HCT116 (cell line): ENCODE measurements around the gene CCDC90B. TPM values are rescaled to one million over a fixed set of nuclear protein-coding genes. Genes with fewer than 3 reads are reported as not detected.

Experiments used
- ATAC-seq: fragments of 200-7000 bp; cut with Tn5 transposase; 2 replicates; pipeline ENCODE4 v1.9.1; 2020; ENCODE audit warnings: mild to moderate bottlenecking, moderate library complexity
- BruUV-seq: library from RNA; stranded (reverse); fragments of 400-500 nt; replicated peaks from 2 replicates; lab custom pipeline; 2021; lab: Mats Ljungman, UMichigan
- CTCF ChIA-PET: fragments of 300-600 bp; sonication (Branson Sonifier 250); formaldehyde crosslinking; loops from one replicate; lab custom pipeline; 2021; ENCODE audit warnings: antibody characterized with exemption; lab: Charles Lee
- POLR2A ChIA-PET: fragments of 300-600, 350-600 bp; sonication (Branson Sonifier 250); formaldehyde crosslinking; loops from one replicate; lab custom pipeline; 2021; ENCODE audit warnings: antibody characterized with exemption; lab: Charles Lee
- RAD21 ChIA-PET, 2 experiments: fragments of 300-600 bp; sonication (Branson Sonifier 250); formaldehyde crosslinking; loops; one replicate each; lab custom pipeline; 2023; ENCODE audit warnings: low total read pairs in 2 of 2; ENCODE audit not compliant: uncharacterized antibody in 2 of 2, unreplicated experiment in 2 of 2, low non-redundant PET in 1 of 2; lab: Charles Lee
- DNase-seq: peaks from one replicate; pipeline ENCODE4 v3.0.0-alpha.2; 2010; ENCODE audit warnings: low read depth, low spot score
- H2AFZ ChIP-seq: fragments of 200-600 bp; shearing (Covaris generic), sonication (generic); 2 replicates; pipeline ENCODE4 v1.6.1; 2017; ENCODE audit warnings: low read depth, mixed run types, mixed read lengths, antibody characterized with exemption, low read length; ENCODE audit not compliant: poor library complexity, severe bottlenecking
- H3K27ac ChIP-seq: 2 replicates; pipeline ENCODE4 v1.5.1; 2012; ENCODE audit warnings: low read depth, low read length
- H3K27me3 ChIP-seq: fragments of 200-600 bp; sonication (generic); 2 replicates; pipeline ENCODE4 v1.6.1; 2016; ENCODE audit warnings: mixed run types, low read length, mixed read lengths; ENCODE audit not compliant: insufficient read depth
- H3K36me3 ChIP-seq, 2 experiments: fragments of 200-500 bp in 1 of 2; fragments of 200-600 bp in 1 of 2; sonication (Bioruptor generic) in 1 of 2; sonication (generic) in 1 of 2; 2 replicates each; pipeline versions ENCODE4 v1.5.1 to v1.6.1; 2014 to 2016; ENCODE audit warnings: low read length in 2 of 2, inconsistent platforms in 1 of 2, mixed read lengths in 1 of 2, mixed run types in 1 of 2; ENCODE audit not compliant: insufficient read depth in 2 of 2, control insufficient read depth in 1 of 2
- H3K4me1 ChIP-seq, 2 experiments: fragments of 200-600 bp in 1 of 2; sonication (generic) in 1 of 2; 2 replicates each; pipeline versions ENCODE4 v1.5.1 to v1.6.1; 2012 to 2017; ENCODE audit warnings: low read length in 2 of 2, inconsistent platforms in 1 of 2, mild to moderate bottlenecking in 1 of 2, mixed read lengths in 1 of 2, mixed run types in 1 of 2, moderate library complexity in 1 of 2; ENCODE audit not compliant: insufficient read depth in 2 of 2, control insufficient read depth in 1 of 2
- H3K4me2 ChIP-seq: fragments of 200-600 bp; sonication (generic); 2 replicates; pipeline ENCODE4 v1.6.1; 2017; ENCODE audit warnings: mixed run types, low read length, mixed read lengths
- H3K4me3 ChIP-seq, 2 experiments: fragments of 200-600 bp in 1 of 2; sonication (generic) in 1 of 2; replicated peaks in 1 of 2; 2 replicates each; pipeline ENCODE4 v1.5.1; 2011 to 2016; ENCODE audit warnings: low read length in 2 of 2, control low read depth in 1 of 2, low read depth in 1 of 2, mild to moderate bottlenecking in 1 of 2, mixed read lengths in 1 of 2, mixed run types in 1 of 2
- H3K79me2 ChIP-seq: fragments of 200-600 bp; sonication (generic); 2 replicates; pipeline ENCODE4 v1.6.1; 2017; ENCODE audit warnings: mild to moderate bottlenecking, mixed run types, low read length, moderate library complexity, mixed read lengths; ENCODE audit not compliant: insufficient read depth
- H3K9ac ChIP-seq: fragments of 200-600 bp; sonication (generic); 2 replicates; pipeline ENCODE4 v1.6.1; 2016; ENCODE audit warnings: low read length, mixed read lengths
- H3K9me2 ChIP-seq: fragments of 200-600 bp; sonication (generic), shearing (Covaris generic); 2 replicates; pipeline ENCODE4 v1.6.1; 2017; ENCODE audit warnings: mixed run types, mild to moderate bottlenecking, moderate library complexity; ENCODE audit not compliant: insufficient read depth
- H3K9me3 ChIP-seq, 2 experiments: fragments of 200-500 bp in 1 of 2; fragments of 200-600 bp in 1 of 2; sonication (Bioruptor generic) in 1 of 2; sonication (generic) in 1 of 2; 2 replicates each; pipeline ENCODE4 v1.6.1; 2014 to 2017; ENCODE audit warnings: low read length in 2 of 2, mixed read lengths in 2 of 2, inconsistent platforms in 1 of 2, low read depth in 1 of 2, mild to moderate bottlenecking in 1 of 2, mixed run types in 1 of 2, moderate library complexity in 1 of 2; ENCODE audit not compliant: control insufficient read depth in 1 of 2, insufficient read depth in 1 of 2
- H4K20me1 ChIP-seq: fragments of 200-600 bp; sonication (generic), shearing (Covaris generic); 2 replicates; pipeline ENCODE4 v1.6.1; 2017; ENCODE audit warnings: mixed run types, mild to moderate bottlenecking, moderate library complexity; ENCODE audit not compliant: insufficient read depth
- ATF3 ChIP-seq: IDR thresholded peaks from 2 replicates; pipeline ENCODE4 v1.6.1; 2012
- CBX3 ChIP-seq: IDR thresholded peaks from 2 replicates; pipeline ENCODE4 v1.6.1; 2012; ENCODE audit warnings: low read depth
- CEBPB ChIP-seq: IDR thresholded peaks from 2 replicates; pipeline ENCODE4 v1.6.1; 2012; ENCODE audit warnings: low read depth
- CTCF ChIP-seq, 3 experiments: fragments of 200-600 bp in 1 of 3; sonication (generic) in 1 of 3; IDR thresholded peaks in 2 of 3; conservative IDR thresholded peaks in 1 of 3; 2 replicates each; pipeline ENCODE4 v1.5.1; 2012 to 2017; ENCODE audit warnings: low read depth in 2 of 3, low read length in 2 of 3, antibody characterized with exemption in 1 of 3, borderline replicate concordance in 1 of 3, control low read depth in 1 of 3, mild to moderate bottlenecking in 1 of 3, mixed read lengths in 1 of 3, mixed run types in 1 of 3, moderate library complexity in 1 of 3; ENCODE audit not compliant: insufficient read depth in 1 of 3
- EGR1 ChIP-seq: IDR thresholded peaks from 2 replicates; pipeline ENCODE4 v1.6.1; 2012; ENCODE audit warnings: low read depth
- ELF1 ChIP-seq: IDR thresholded peaks from 2 replicates; pipeline ENCODE4 v1.6.1; 2012; ENCODE audit warnings: low read depth, borderline replicate concordance
- EZH2 ChIP-seq: fragments of 200-600 bp; sonication (generic); IDR thresholded peaks from 2 replicates; pipeline ENCODE4 v1.6.1; 2017; ENCODE audit warnings: antibody characterized with exemption, mixed run types
- EZH2phosphoT487 ChIP-seq: fragments of 200-600 bp; IDR thresholded peaks from 2 replicates; pipeline ENCODE4 v1.6.1; 2018; ENCODE audit warnings: antibody characterized with exemption, borderline replicate concordance
- FOSL1 ChIP-seq: IDR thresholded peaks from 2 replicates; pipeline ENCODE4 v1.6.1; 2012; ENCODE audit warnings: low read depth
- JUND ChIP-seq: IDR thresholded peaks from 2 replicates; pipeline ENCODE4 v1.6.1; 2012
- MAX ChIP-seq: IDR thresholded peaks from 2 replicates; pipeline ENCODE4 v1.6.1; 2012
- POLR2A ChIP-seq: IDR thresholded peaks from 2 replicates; pipeline ENCODE4 v1.7.0; 2011; ENCODE audit warnings: borderline replicate concordance; ENCODE audit not compliant: insufficient read depth, insufficient read length; ENCODE audit errors: extremely low read depth
- RAD21 ChIP-seq: IDR thresholded peaks from 2 replicates; pipeline ENCODE4 v1.6.1; 2012; ENCODE audit warnings: low read depth, mild to moderate bottlenecking
- REST ChIP-seq: IDR thresholded peaks from 2 replicates; pipeline ENCODE4 v1.6.1; 2012; ENCODE audit warnings: low read depth
- SIN3A ChIP-seq: IDR thresholded peaks from 2 replicates; pipeline ENCODE4 v1.6.1; 2012; ENCODE audit warnings: low read depth
- SRF ChIP-seq: IDR thresholded peaks from 2 replicates; pipeline ENCODE4 v1.6.1; 2012; ENCODE audit warnings: low read depth
- TCF7L2 ChIP-seq: IDR thresholded peaks from 2 replicates; pipeline ENCODE4 v1.7.0; 2011; ENCODE audit warnings: borderline replicate concordance, inconsistent platforms; ENCODE audit not compliant: insufficient read depth, insufficient read length; ENCODE audit errors: extremely low read depth
- YY1 ChIP-seq: IDR thresholded peaks from 2 replicates; pipeline ENCODE4 v1.6.1; 2011; ENCODE audit warnings: low read length, low read depth, moderate library complexity, mild to moderate bottlenecking; ENCODE audit not compliant: insufficient replicate concordance; ENCODE audit errors: extremely low read depth
- ZBTB33 ChIP-seq: IDR thresholded peaks from 2 replicates; pipeline ENCODE4 v1.6.1; 2011; ENCODE audit warnings: mild to moderate bottlenecking, low read length, moderate library complexity; ENCODE audit not compliant: insufficient replicate concordance; ENCODE audit errors: extremely low read depth
- ZNF274 ChIP-seq: fragments of 200-500 bp; sonication (Bioruptor generic); IDR thresholded peaks from 2 replicates; pipeline ENCODE4 v1.6.1; 2014; ENCODE audit warnings: mild to moderate bottlenecking, low read depth, low read length, inconsistent platforms
- intact Hi-C: fragments of 100-400 bp; cut with micrococcal nuclease; formaldehyde crosslinking; loops from 2 replicates; pipeline ENCODE4 v1.10.0; 2022
- total RNA-seq: library from RNA; stranded (reverse); gene quantifications from one replicate; pipeline ENCODE4 v1.2.1, GENCODE V29; 2021; ENCODE audit not compliant: unreplicated experiment

Gene CCDC90B
- total RNA-seq, 1 experiment from 2014 or later: 30.3 TPM

GRCh38 chr11:83265331-83265730 is 20.8 kb downstream of the CCDC90B start:
- Histone ChIP-seq H3K4me2 (no peak overlapping the region), H3K27me3 (no peaks in the 10 kb centered on the region), H3K4me3 (no peak overlapping the region), H4K20me1 (no peaks in the 10 kb centered on the region), H2AFZ (no peak overlapping the region), H3K9me2 (no peaks in the 10 kb centered on the region), H3K9ac (no peak overlapping the region), H3K36me3 (peaks cover 0 to 12% of the 10 kb centered on the region in 2 experiments; a peak in 2 of 4 replicates), H3K79me2 (no peaks in the 10 kb centered on the region), H3K9me3 (no peaks in the 10 kb centered on the region), H3K27ac (no peak overlapping the region), H3K4me1 (no peaks in the 10 kb centered on the region)
- no peak for TF ChIP-seq FOSL1
- no peak for TF ChIP-seq MAX
- TF ChIP-seq POLR2A: no peak
- no peak for TF ChIP-seq ELF1
- TF ChIP-seq EZH2phosphoT487: no peak
- TF ChIP-seq ATF3: no peak
- no peak for TF ChIP-seq YY1
- no peak for TF ChIP-seq JUND
- TF ChIP-seq ZNF274: no peak
- TF ChIP-seq CBX3: no peak
- TF ChIP-seq TCF7L2: no peak
- no peak for TF ChIP-seq SIN3A
- no peak for TF ChIP-seq RAD21
- no peak for TF ChIP-seq EZH2
- no peak for TF ChIP-seq CEBPB
- no peak for TF ChIP-seq ZBTB33
- TF ChIP-seq EGR1: no peak
- TF ChIP-seq SRF: no peak
- TF ChIP-seq CTCF (IDR thresholded peaks at IDR 0.05 in 2 of 3, conservative IDR thresholded peaks at IDR 0.05 in 1 of 3; ENCODE audit: borderline replicate concordance in 1 of 3, insufficient read depth in 1 of 3, low read depth in 2 of 3, low read length in 2 of 3): no peak
- no peak for TF ChIP-seq REST
- DNase-seq (no peak), ATAC-seq (no peak)
- CTCF ChIA-PET: no interaction called here
- RAD21 ChIA-PET: no interaction called here
- POLR2A ChIA-PET: no interaction called here
- intact Hi-C loops: no loop called here
- no TSS peak for BruUV-seq
